Muscle layer of colon (tissue), 2 donors: ENCODE measurements around the gene PARVA.

Experiments
- H3K27ac ChIP-seq: one replicate; pipeline ENCODE4 v1.7.0; 2013; ENCODE audit warnings: low read depth, mild to moderate bottlenecking, low read length, moderate library complexity
- H3K27me3 ChIP-seq, 2 donors: one replicate each; pipeline ENCODE4 v1.7.0; 2013; ENCODE audit warnings: low read length in 2 of 2, mild to moderate bottlenecking in 2 of 2; ENCODE audit not compliant: insufficient read depth in 2 of 2, control insufficient read depth in 1 of 2
- H3K36me3 ChIP-seq: one replicate; pipeline ENCODE4 v1.7.0; 2013; ENCODE audit warnings: mild to moderate bottlenecking, low read length; ENCODE audit not compliant: insufficient read depth
- H3K4me1 ChIP-seq: one replicate; pipeline ENCODE4 v1.7.0; 2013; ENCODE audit warnings: mild to moderate bottlenecking, low read length; ENCODE audit not compliant: insufficient read depth
- H3K4me3 ChIP-seq, 2 donors: one replicate each; pipeline ENCODE4 v1.7.0; 2013; ENCODE audit warnings: low read length in 2 of 2, low read depth in 1 of 2, mild to moderate bottlenecking in 1 of 2, moderate library complexity in 1 of 2
- H3K9ac ChIP-seq: one replicate; pipeline ENCODE4 v1.7.0; 2013; ENCODE audit warnings: low read length
- H3K9me3 ChIP-seq: one replicate; pipeline ENCODE4 v1.7.0; 2013; ENCODE audit warnings: mild to moderate bottlenecking, low read length
- donor health status: abdominal sarcoma.
- donor health status: Adenocarcinoma of cecum.

Gene PARVA

DNA sequence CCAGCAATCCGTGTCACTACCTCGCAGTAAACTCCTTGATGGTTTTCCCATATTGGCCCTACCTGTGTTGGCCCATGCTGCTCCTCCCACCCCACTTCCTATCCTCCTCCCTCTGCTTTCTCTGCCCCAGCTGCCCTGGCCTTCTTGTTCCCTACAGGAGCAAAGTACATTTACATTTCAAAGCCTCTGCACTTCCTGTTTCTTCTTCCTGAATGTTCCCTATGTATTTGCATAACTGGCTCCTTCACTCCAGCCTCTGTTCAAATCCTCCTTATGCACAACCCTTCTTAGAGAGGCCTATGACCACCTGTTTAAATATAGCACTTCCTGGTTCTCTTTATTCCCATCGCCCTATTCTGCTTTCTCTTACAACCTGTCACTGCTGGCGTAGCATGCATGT lies 62.2 kb downstream of the PARVA start:
- Histone ChIP-seq H3K36me3 (no peaks in the 10 kb centered on the region), H3K4me3 (no peak overlapping the region), H3K27me3 (no peaks in the 10 kb centered on the region), H3K9me3 (no peaks in the 10 kb centered on the region), H3K9ac (no peak overlapping the region), H3K27ac (peak overlapping the region; percentile 8), H3K4me1 (peaks cover 49% of the 10 kb centered on the region)

DNA sequence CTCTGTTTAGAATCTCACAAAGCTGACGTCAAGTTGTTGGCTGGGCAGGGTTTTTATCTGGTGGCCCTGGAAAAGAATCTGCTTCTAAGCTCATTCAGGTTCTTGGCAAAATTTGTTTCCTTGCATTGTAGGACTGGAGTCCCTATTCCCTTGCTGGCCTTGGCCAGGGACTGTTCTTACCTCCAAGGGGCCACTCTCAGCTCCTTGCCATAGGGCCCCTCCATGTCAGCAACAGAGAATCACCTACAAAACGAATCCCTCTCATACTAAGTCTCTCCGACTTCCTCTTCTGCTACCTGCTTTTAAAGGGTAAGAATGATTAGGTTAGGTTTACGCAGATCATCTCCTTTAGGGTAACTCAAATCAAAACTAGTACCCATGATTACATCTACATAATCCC lies 63.2 kb downstream of the PARVA start:
- no peak overlapping the region for H3K9ac ChIP-seq
- H3K27me3 ChIP-seq = no peaks in the 10 kb centered on the region
- peaks cover 44% of the 10 kb centered on the region for H3K4me1 ChIP-seq
- no peaks in the 10 kb centered on the region for H3K36me3 ChIP-seq
- H3K9me3 ChIP-seq = no peaks in the 10 kb centered on the region
- H3K4me3 ChIP-seq = no peak overlapping the region
- H3K27ac ChIP-seq = no peak overlapping the region

DNA sequence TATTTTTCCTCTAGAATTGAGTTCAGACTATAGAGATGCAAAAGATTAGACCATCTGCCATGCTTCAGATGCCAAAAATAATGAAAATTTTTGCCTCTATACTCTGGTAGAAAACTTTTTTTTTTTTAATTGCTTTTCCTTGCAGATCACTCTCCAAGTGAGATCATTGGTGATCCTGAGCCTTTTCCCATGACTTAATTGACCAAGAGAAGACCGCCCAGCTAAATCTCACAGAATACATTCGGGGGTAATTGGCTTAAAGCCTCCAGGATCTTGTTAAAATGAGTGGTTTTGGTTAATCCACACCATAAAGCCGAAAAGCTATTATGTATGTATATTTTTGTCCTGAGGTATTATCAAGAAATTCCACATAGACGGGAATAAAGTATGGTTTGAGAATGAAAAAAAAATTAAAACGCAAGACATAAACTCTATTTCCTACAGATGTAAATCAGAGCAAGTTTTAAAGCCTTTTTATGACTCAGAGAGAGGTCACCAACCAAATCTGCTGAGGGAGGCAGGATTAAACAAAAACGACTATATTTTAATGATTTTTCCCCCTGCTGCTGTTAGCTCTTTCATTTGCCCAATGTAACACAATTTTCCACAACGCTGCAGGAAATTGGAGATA lies 64.0 kb downstream of the PARVA start:
- Histone ChIP-seq H3K36me3 (no peaks in the 10 kb centered on the region), H3K9ac (no peak overlapping the region), H3K27me3 (no peaks in the 10 kb centered on the region), H3K4me3 (no peak overlapping the region), H3K9me3 (no peaks in the 10 kb centered on the region), H3K4me1 (peaks cover 37% of the 10 kb centered on the region), H3K27ac (peak overlapping the region; percentile 0)

DNA sequence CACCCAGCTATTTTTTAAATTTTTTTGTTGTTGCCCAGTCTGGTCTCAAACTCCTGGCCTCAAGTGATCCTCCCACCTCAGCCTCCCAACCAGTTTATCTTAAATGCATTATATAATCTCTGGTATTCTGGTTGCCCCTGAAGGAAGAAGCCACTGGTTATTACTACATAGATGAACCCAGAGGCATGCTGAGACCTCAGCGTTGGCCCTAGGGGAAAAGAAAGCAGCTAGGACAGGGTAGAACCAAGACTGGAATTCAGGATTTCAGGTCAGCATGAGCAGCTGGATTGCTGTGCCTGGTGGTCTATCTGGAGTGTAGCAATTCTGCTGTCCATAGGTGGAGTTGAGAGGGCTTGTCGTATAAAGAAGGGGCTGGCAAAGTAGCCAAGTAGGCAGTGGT lies 67.2 kb downstream of the PARVA start:
- Histone ChIP-seq H3K27me3 (no peaks in the 10 kb centered on the region), H3K27ac (no peak overlapping the region), H3K9me3 (no peaks in the 10 kb centered on the region), H3K36me3 (no peaks in the 10 kb centered on the region), H3K4me1 (peaks cover 32% of the 10 kb centered on the region), H3K4me3 (no peak overlapping the region), H3K9ac (no peak overlapping the region)

DNA sequence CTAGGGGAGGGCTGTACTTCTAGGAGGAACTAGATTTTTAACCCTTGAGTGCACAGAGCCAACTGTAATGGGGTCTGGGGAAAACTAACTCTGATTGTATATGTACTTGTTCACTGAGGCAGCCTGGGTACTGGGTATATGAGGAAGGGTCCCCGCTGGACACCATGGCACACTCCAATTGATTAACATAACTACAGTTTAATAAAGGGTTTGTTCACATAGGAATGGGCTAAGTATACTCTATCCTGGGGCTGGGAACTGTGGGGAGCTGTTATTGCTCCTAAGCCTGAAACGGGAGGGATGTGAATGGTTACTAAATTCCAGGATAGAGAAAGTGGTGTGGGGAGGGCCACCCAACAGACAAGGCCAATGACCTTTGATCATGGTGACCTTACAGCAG lies 67.6 kb downstream of the PARVA start:
- Histone ChIP-seq H3K27ac (no peak overlapping the region), H3K9me3 (no peaks in the 10 kb centered on the region), H3K36me3 (no peaks in the 10 kb centered on the region), H3K4me1 (peaks cover 32% of the 10 kb centered on the region), H3K27me3 (no peaks in the 10 kb centered on the region), H3K9ac (no peak overlapping the region), H3K4me3 (no peak overlapping the region)

DNA sequence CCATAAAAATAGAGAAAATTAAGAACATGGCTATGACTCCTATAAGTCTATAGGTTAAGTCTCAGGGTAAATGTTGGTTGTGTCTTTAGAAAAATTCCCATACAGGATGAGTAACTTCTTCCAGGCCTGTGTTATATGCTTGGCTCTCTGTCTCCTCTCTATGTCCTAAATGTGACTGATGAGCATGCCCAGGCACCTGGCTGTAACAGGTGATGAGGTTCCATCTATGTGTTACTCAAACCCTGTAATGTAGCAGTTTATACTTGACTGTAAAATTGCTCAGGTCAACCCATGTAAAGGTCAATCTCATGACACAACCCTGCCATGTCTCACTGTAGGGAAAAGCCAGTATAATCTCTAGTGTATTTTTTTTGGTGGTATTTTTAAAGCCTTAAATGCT lies 69.5 kb downstream of the PARVA start:
- Histone ChIP-seq H3K36me3 (no peaks in the 10 kb centered on the region), H3K27ac (no peak overlapping the region), H3K9ac (no peak overlapping the region), H3K27me3 (no peaks in the 10 kb centered on the region), H3K4me1 (peaks cover 28% of the 10 kb centered on the region), H3K9me3 (no peaks in the 10 kb centered on the region), H3K4me3 (no peak overlapping the region)

DNA sequence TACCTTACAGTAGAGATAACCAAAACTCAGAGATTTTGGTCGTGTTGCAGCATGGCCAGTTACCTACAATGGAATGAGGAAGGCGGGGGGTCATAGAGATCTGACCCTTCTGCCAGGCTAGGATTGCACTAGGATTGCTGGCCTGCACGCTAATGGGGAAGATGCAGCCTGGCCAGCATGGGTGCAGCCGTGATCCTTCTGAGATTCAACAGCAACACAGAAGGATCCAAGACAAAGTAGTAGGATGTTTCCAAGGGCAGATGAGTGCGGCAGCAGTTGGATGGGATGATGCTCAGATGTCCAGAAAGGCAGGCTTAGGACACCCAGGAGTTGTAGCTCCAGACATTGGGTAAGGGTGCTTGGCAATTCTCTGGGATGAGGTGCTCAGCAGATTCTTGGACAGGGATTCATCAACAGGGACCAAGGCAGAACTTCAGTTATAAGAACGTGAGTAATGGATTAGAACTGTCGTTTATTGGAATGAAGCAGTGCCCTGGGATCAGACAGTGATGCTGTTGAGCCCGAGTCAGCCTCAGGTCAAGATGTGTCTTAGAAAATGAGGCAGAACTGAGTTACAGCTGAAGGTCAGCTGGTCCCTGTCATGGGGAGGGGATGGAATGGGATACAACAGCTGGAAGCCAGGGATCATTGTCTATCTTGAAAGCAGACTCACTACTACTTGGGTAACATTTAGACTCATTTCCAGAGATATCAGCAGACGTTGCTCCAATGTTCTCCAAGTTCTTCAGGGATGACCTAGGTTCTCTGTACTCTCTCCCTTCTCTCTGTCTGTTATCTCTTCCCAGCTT lies 71.0 kb downstream of the PARVA start:
- Histone ChIP-seq H3K27ac (no peak overlapping the region), H3K9ac (no peak overlapping the region), H3K9me3 (no peaks in the 10 kb centered on the region), H3K27me3 (no peaks in the 10 kb centered on the region), H3K4me1 (peaks cover 28% of the 10 kb centered on the region), H3K4me3 (no peak overlapping the region), H3K36me3 (no peaks in the 10 kb centered on the region)

DNA sequence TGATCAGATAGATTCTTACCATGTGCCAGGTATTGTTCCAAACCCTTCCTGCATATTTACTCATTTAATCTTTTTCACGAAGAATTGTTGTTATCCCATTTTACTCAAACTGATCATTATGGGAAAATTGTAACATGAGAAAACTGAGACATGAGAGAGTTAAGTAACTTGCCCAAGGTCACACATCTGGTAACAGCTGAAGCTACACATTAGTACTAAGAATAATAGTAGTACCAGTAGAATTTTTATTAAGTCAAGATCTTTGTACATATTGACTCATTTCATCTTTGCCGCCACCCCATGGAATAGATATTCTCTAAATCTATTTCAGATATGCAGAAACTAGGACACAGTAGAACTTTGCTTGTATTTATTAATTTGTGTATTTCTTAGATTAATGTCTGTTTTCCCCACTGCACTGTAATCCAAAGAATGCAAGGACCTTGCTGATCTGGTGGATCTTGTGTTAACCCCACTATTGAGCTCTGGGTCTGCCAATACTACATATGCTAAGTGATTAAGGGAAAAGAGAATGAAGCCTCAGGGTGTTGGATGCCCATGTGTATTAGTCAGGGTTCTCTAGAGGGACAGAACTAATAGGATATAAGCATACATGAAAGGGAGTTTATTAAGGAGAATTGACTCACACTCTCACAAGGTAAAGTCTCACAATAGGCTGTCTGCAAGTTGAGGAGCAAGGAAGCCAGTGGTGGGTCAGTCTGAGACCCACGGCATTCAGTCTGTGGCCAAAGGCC lies 72.8 kb downstream of the PARVA start:
- Histone ChIP-seq H3K4me3 (no peak overlapping the region), H3K9ac (no peak overlapping the region), H3K4me1 (peaks cover 41% of the 10 kb centered on the region)

DNA sequence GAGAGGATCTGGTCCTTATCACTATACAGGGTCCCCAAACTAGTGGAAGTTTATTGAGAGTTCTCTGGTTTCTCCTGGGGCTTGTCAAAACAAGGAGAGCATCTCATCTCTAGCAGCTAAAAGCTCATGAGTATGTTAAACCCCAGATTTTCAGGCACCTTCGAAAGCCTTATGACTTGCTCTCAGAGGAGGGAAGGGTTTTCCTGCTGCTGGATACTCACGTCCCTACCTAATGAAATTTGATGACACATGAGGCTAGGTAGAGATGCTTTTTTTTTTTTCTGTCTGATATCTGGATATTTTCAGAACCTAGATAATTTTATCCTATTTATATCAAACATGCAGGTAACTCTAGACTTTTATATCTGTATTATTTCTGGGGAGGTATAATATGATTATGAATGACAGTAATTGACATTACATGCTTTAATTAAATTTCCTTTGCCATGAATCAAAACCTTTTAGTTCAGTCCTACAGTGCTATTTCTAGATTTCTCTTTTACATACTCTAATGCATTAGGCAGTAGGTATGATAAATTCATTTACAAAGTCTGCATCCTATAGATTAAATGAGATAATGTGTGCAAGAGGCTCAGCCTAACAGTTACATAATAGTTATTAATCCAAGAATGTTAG lies 73.9 kb downstream of the PARVA start:
- Histone ChIP-seq H3K4me1 (peaks cover 52% of the 10 kb centered on the region), H3K27ac (no peak overlapping the region), H3K27me3 (no peaks in the 10 kb centered on the region), H3K9ac (no peak overlapping the region), H3K36me3 (no peaks in the 10 kb centered on the region), H3K4me3 (no peak overlapping the region), H3K9me3 (no peaks in the 10 kb centered on the region)

More for the DNA sequence above, 72.8 kb downstream of the PARVA start:
- Histone ChIP-seq H3K27me3 (no peaks in the 10 kb centered on the region), H3K36me3 (no peaks in the 10 kb centered on the region), H3K27ac (no peak overlapping the region), H3K9me3 (no peaks in the 10 kb centered on the region)

DNA sequence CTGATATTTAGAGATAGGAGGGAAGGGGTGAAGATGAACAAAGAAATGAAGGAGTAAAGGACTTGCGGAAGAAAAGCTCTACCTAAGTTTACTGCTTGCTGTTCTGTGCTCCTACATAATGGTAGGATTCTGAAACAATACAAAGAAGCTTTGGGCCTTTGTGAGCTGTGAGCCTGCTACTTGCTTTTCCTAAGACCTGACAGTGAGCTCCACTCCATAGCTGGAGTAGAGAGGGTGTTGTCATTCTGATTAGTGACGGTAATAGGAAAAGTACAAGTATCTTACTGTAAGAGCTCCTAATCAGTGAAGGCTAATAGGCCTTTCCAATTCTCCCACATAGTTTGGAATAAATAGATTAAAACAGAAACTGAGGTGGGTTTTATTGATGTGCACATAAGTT lies 75.9 kb downstream of the PARVA start:
- peak overlapping the region; percentile 55 for H3K27ac ChIP-seq
- no peaks in the 10 kb centered on the region for H3K27me3 ChIP-seq
- peak overlapping the region in 1 of 2 donors; percentile 4 for H3K4me3 ChIP-seq
- no peaks in the 10 kb centered on the region for H3K36me3 ChIP-seq
- H3K9ac ChIP-seq = no peak overlapping the region
- H3K4me1 ChIP-seq = peaks cover 68% of the 10 kb centered on the region
- H3K9me3 ChIP-seq = no peaks in the 10 kb centered on the region

DNA sequence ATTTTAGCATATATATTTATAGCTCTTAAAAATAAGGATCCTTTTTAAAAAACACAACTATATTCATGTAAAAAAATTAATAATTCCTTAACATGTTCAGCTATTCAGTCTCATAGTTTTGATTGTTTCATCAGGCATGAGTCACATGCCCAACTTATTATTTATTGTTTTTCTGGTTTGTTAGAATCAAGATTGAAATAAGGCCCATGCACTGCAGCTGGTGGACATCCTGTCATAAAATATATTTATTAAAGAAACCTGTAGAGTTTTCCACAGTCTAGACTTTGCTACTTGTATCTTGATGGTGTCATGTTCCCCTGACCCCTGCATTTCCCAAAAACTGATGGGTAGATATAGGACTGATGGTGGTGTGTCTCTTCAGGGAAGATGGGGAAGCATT lies 77.4 kb downstream of the PARVA start:
- Histone ChIP-seq H3K9ac (no peak overlapping the region), H3K27me3 (no peaks in the 10 kb centered on the region), H3K36me3 (no peaks in the 10 kb centered on the region), H3K4me3 (no peak overlapping the region), H3K4me1 (peaks cover 70% of the 10 kb centered on the region), H3K27ac (peak overlapping the region; percentile 49), H3K9me3 (no peaks in the 10 kb centered on the region)
